HG02973 (cell line): ENCODE measurements around the gene TRAPPC3.

Experiments used
- ATAC-seq: cut with Tn5 transposase; IDR thresholded peaks from one replicate; pipeline ENCODE4 v1.9.1; 2021; ENCODE audit warnings: moderate library complexity; ENCODE audit not compliant: unreplicated experiment

Gene TRAPPC3

GRCh38 chr1:36128126-36128904, 21.0 kb downstream of the TRAPPC3 start:
- no peak for ATAC-seq

DNA sequence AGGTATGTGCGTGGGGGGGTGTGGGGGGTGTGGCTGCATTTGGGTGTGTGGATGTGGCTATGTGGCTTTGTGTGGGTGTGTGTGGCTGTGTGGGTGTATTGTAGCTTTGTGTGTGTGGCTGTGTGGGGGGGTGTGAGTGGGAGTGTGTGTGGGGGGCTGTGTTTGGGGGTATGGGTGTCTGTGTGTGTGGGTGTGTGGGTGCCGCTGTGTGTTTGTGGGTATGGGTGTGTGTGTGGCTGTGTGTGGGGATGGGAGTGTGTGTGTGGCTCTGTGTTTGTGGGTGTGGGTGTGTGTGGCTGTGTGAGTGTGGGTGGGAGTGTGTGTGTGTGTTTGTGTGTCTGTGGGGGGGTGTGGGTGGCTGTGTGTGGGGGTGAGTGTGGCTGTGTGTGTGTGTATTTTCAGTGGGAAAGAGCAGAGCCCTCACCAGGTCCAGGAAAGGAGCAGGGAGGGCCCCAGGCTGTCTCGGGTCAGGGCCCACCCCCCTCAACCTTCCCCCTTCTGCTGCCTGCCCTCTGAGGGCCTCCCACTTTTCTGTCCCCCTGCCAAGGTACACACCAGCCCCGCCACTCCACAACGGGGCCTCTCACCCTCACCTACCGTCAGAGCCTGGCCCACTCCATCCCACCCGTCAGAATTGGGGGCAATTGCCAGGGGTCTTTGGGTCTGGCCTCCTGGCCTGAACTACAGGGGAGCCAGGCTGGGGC, 22.3 kb downstream of the TRAPPC3 start:
- ATAC-seq: no peak

- ATAC-seq: no peak
These were observed 23.1 kb downstream of the TRAPPC3 start for GRCh38 chr1:36126005-36126716.

DNA sequence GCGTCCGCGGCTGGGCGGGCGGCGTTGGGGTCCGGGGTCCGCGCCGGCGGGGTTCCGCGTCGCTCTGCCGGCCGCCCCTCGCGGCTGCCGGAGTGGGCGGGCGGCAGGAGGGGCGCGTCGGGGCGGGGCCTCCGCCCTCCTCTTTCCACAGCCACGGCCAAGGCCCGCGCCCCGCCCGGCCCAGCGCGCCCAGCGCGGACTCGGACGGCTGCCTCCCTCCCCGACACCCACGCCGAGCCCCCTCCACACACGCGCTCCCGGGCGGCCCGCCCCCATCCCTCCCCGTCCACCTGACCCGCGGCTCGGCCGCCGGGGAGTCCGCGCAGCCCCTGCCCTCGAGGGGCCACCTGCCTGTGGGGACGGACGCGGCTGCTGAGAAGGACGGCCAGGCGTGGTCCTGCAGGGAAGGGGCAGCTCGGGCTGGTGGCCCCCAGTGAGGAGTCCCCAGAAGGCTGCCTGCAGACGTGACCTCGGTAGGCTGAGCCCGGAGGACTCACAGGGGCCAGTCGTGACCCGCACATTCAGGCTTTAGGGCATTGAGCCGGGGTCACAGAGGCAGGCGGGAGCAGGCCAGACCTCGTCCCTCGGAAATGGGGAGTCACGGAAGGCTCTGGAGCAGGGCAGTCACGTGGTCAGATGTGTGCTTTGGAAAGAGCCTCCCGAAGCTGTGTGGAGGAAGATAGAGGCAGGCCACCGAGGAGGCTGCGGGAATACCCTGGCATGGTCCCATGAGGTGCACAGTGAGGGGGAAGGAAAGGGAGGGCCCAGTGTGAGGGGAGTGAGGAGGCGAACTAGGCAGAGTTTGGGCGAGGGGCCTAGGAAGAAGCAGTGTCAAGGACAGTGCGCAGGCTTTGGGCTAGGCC, 23.9 kb downstream of the TRAPPC3 start, which contains the start of gene COL8A2:
COL8A2 (minus strand) TSS at position 94 of the 863 bp plus-strand sequence. CDS start 24,980 bp downstream, outside the sequence.
- no peak for ATAC-seq

GRCh38 chr1:36124404-36125128, 24.7 kb downstream of the TRAPPC3 start:
- no peak for ATAC-seq

DNA sequence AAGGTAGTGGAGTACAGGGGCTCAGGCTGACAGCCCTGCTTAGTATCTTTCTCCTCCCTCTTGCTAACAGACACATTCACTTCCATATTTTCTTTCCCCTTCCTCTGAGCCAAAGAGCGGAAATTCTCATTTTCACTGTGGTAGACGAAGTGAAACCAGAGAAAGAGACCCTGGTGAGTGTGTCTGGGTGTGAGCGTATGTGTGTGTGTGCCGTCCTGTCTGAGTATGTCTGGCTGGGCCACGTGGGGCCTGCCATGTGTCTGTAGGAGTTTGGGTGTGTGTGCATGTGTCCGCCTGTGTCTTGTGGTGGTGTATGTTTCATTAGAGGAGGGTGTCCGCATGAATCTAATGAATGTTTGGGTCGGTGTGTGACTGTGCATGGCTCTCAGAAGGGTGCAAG, 25.9 kb downstream of the TRAPPC3 start:
- ATAC-seq: no peak

- ATAC-seq: no peak
These were observed 26.9 kb downstream of the TRAPPC3 start for GRCh38 chr1:36122062-36123030.

DNA sequence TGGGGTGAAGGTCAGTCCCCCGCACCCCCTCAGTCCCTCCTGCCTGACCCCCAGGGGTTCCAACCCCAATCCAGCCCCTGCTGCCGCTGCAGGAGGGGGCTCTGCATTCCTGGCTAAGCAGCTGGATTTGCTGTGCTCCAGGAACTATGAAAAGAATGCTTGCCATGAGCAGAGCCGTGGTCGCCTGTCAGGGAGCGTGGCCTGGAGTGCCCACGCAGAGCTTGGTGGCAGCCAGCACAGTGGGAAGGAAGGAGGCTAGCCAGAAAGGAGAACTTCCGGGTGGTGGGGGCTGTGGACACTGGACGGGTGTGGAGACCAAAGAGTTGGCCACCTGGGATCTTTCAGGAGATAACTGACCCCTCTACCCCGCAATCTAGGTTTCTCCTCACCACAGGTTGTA, 29.8 kb downstream of the TRAPPC3 start:
- no peak for ATAC-seq

DNA sequence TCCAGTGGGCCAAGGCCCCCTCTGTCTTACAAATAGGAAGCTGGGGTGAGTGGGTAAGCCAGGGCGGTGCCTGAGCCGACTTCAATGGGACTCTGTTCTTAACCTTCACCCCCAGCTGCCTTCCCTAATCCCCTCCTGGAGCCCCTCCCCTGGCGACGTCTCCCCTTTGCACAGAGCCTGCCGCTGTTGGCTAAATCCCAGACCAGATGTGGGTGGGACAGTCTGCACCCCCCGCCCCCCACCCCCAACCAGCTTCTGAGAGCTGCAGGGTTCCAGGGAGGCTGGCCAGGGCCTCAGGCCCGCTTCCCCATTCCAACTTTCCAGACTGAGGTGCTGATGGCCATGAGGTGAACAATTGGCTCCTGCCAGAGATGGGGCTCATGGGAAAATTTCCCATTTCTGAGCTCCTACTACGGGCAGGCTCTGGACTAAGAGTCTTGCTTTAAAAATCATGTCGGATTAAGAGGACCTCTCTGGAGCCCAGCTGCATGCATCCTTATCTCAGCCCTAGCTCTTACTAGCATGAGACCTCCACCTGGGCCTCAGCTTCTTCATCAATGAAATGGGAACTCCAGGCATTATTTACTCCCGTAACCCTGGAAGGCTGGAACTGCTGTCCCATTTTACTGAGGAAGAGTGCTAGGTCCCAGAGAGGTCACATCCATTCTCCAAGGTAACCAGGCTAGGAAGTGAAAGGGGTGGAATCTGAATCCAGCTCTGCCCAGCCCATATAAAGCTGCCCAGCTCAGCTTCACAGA, 30.7 kb downstream of the TRAPPC3 start:
- no peak for ATAC-seq

GRCh38 chr1:36116901-36117300, 32.4 kb downstream of the TRAPPC3 start:
- no peak for ATAC-seq

GRCh38 chr1:36115931-36116330, 33.4 kb downstream of the TRAPPC3 start:
- ATAC-seq: no peak

GRCh38 chr1:36115200-36115669, 34.1 kb downstream of the TRAPPC3 start:
- ATAC-seq: no peak

DNA sequence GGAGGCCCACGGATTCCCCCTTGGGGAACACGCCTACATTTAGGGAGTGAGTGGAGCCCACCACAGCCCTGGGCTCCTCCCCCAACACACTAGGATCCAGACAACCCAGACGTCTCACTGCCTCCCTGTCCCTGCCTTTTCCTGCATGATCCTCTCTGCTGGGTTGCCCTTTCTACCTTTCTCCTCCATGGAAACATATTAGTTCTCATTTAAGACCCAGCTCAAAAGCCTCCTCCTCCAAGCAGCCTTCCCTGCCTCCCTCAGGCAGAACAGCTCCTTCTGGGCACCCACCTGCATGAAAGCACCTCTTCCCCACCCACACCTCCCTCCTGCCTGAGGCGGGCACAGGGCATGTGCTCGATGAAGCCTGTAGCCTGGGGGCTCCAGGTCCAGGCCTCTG, 34.9 kb downstream of the TRAPPC3 start:
- ATAC-seq: no peak

DNA sequence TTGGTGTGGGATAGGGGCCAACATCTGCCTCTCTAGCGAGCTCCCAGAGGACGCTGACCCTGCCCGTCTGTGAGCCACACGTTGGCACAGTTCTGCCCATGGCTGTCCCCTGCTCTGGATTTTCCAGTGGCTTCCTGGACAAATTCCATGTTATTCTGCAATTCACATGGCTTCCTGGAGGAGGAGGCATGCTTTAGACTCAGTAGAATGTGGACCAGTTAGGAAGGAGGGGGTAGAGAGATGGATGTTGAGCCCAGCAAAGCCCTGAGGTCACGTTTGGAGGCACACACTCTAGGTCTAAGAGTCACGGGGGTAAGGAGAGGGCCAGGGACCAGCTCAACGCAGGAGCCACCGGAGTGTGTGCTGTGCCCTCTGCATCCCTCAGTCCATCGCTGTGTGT, 36.5 kb downstream of the TRAPPC3 start:
- no peak for ATAC-seq

DNA sequence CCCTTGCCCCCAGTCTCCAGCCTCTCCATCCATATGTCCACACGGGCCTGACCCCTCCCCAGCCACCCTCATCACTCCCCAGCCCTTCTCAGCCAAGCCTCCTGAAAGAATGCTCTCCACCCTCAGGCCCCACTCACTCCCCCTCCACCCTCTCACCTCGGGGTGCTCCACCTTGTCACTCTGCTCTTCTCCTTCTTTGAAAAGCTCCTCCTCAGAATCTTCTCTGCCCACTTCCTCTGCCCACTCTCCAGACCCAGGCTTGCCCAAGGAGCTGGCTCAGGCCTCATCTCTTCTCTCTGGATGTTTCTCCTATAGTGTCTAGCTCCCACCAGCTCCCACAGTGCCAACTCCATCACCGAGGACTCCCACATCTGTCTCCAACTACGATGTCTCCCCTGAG, 38.1 kb downstream of the TRAPPC3 start:
- ATAC-seq: no peak

DNA sequence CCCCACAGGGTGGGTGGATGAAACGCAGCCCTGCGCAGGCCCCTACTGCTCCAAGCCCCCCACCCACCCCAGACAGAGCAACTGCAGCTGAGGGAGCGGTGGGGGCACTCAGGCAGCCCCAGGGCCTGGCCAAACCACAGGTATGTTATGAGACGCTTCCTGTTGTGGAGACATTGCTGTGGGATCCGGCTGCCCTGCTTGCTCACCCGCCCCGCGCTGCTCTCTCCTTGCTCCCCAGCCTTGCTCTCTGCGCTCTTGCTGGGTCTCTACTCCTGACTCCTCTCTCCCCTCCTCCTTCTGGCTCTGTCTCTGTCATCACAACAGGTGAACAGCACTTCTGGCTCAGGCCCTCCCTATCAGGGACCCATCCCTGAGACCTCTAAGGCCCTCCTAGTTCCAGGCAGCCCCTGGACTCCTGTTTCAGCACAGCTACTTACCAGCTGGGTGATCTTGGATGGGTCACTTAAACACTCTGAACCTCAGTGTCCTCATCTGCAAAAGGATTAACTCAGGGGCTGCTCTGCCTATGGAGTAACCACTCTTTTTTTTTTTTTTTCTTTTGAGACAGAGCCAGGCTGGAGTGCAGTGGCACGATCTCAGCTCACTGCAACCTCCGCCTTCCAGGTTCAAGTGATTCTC, 40.1 kb downstream of the TRAPPC3 start:
- no peak for ATAC-seq

DNA sequence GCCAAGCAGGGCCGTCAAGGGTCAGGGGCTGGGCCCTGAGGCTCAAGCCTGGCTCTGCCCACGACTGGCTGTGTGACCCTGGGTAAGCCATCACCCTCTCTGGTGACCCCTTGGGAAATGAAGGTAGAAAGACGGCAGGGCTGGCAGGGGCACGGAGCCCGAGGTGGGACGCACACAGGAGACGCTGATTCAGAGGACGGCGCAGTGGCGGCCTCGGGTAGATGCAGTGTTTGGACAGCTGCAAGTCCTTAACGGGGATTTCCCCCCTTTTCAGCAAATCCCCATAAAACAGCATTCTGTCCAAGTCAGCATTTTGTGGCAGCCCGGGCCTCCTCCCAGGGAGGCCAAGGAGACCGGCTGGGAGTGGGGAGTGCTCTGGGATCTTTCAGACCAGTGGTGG, 41.0 kb downstream of the TRAPPC3 start:
- no peak for ATAC-seq

DNA sequence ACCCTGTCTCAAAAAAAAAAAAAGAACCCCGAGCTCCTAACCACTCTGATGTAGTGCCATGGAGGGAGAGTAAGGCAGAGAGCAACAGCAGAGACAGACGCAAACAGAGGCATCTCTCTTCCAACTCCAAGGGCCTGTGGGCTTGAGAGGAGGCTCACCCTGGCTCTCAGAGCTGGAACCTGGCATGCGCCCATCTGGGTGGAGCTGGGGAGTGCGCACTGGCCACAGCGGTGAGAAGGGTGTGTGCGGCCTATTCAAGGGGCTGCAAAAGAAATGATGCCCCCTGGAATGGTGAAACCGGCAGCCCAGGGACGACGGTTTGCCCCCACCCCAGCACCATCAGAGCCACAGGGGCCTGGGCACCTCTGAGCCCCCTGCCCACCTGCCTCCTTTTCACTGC, 41.9 kb downstream of the TRAPPC3 start:
- ATAC-seq: no peak
